HCT116 (cell line): ENCODE data around the gene LGALS9. TPM values are rescaled to one million over a fixed set of nuclear protein-coding genes. Genes with fewer than 3 reads are reported as not detected.

Source experiments
- ATAC-seq: fragments of 200-7000 bp; cut with Tn5 transposase; 2 replicates; pipeline ENCODE4 v1.9.1; 2020; ENCODE audit warnings: mild to moderate bottlenecking, moderate library complexity
- BruUV-seq: library from RNA; stranded (reverse); fragments of 400-500 nt; replicated peaks from 2 replicates; lab custom pipeline; 2021; lab: Mats Ljungman, UMichigan
- CTCF ChIA-PET: fragments of 300-600 bp; sonication (Branson Sonifier 250); formaldehyde crosslinking; loops from one replicate; lab custom pipeline; 2021; ENCODE audit warnings: antibody characterized with exemption; lab: Charles Lee
- POLR2A ChIA-PET: fragments of 300-600, 350-600 bp; sonication (Branson Sonifier 250); formaldehyde crosslinking; loops from one replicate; lab custom pipeline; 2021; ENCODE audit warnings: antibody characterized with exemption; lab: Charles Lee
- RAD21 ChIA-PET, 2 experiments: fragments of 300-600 bp; sonication (Branson Sonifier 250); formaldehyde crosslinking; loops; one replicate each; lab custom pipeline; 2023; ENCODE audit warnings: low total read pairs in 2 of 2; ENCODE audit not compliant: uncharacterized antibody in 2 of 2, unreplicated experiment in 2 of 2, low non-redundant PET in 1 of 2; lab: Charles Lee
- DNase-seq: peaks from one replicate; pipeline ENCODE4 v3.0.0-alpha.2; 2010; ENCODE audit warnings: low read depth, low spot score
- H2AFZ ChIP-seq: fragments of 200-600 bp; shearing (Covaris generic), sonication (generic); 2 replicates; pipeline ENCODE4 v1.6.1; 2017; ENCODE audit warnings: low read depth, mixed run types, mixed read lengths, antibody characterized with exemption, low read length; ENCODE audit not compliant: poor library complexity, severe bottlenecking
- H3K27ac ChIP-seq: 2 replicates; pipeline ENCODE4 v1.5.1; 2012; ENCODE audit warnings: low read depth, low read length
- H3K27me3 ChIP-seq: fragments of 200-600 bp; sonication (generic); 2 replicates; pipeline ENCODE4 v1.6.1; 2016; ENCODE audit warnings: mixed run types, low read length, mixed read lengths; ENCODE audit not compliant: insufficient read depth
- H3K36me3 ChIP-seq, 2 experiments: fragments of 200-500 bp in 1 of 2; fragments of 200-600 bp in 1 of 2; sonication (Bioruptor generic) in 1 of 2; sonication (generic) in 1 of 2; 2 replicates each; pipeline versions ENCODE4 v1.5.1 to v1.6.1; 2014 to 2016; ENCODE audit warnings: low read length in 2 of 2, inconsistent platforms in 1 of 2, mixed read lengths in 1 of 2, mixed run types in 1 of 2; ENCODE audit not compliant: insufficient read depth in 2 of 2, control insufficient read depth in 1 of 2
- H3K4me1 ChIP-seq, 2 experiments: fragments of 200-600 bp in 1 of 2; sonication (generic) in 1 of 2; 2 replicates each; pipeline versions ENCODE4 v1.5.1 to v1.6.1; 2012 to 2017; ENCODE audit warnings: low read length in 2 of 2, inconsistent platforms in 1 of 2, mild to moderate bottlenecking in 1 of 2, mixed read lengths in 1 of 2, mixed run types in 1 of 2, moderate library complexity in 1 of 2; ENCODE audit not compliant: insufficient read depth in 2 of 2, control insufficient read depth in 1 of 2
- H3K4me2 ChIP-seq: fragments of 200-600 bp; sonication (generic); 2 replicates; pipeline ENCODE4 v1.6.1; 2017; ENCODE audit warnings: mixed run types, low read length, mixed read lengths
- H3K4me3 ChIP-seq, 2 experiments: fragments of 200-600 bp in 1 of 2; sonication (generic) in 1 of 2; replicated peaks in 1 of 2; 2 replicates each; pipeline ENCODE4 v1.5.1; 2011 to 2016; ENCODE audit warnings: low read length in 2 of 2, control low read depth in 1 of 2, low read depth in 1 of 2, mild to moderate bottlenecking in 1 of 2, mixed read lengths in 1 of 2, mixed run types in 1 of 2
- H3K79me2 ChIP-seq: fragments of 200-600 bp; sonication (generic); 2 replicates; pipeline ENCODE4 v1.6.1; 2017; ENCODE audit warnings: mild to moderate bottlenecking, mixed run types, low read length, moderate library complexity, mixed read lengths; ENCODE audit not compliant: insufficient read depth
- H3K9ac ChIP-seq: fragments of 200-600 bp; sonication (generic); 2 replicates; pipeline ENCODE4 v1.6.1; 2016; ENCODE audit warnings: low read length, mixed read lengths
- H3K9me2 ChIP-seq: fragments of 200-600 bp; sonication (generic), shearing (Covaris generic); 2 replicates; pipeline ENCODE4 v1.6.1; 2017; ENCODE audit warnings: mixed run types, mild to moderate bottlenecking, moderate library complexity; ENCODE audit not compliant: insufficient read depth
- H3K9me3 ChIP-seq, 2 experiments: fragments of 200-500 bp in 1 of 2; fragments of 200-600 bp in 1 of 2; sonication (Bioruptor generic) in 1 of 2; sonication (generic) in 1 of 2; 2 replicates each; pipeline ENCODE4 v1.6.1; 2014 to 2017; ENCODE audit warnings: low read length in 2 of 2, mixed read lengths in 2 of 2, inconsistent platforms in 1 of 2, low read depth in 1 of 2, mild to moderate bottlenecking in 1 of 2, mixed run types in 1 of 2, moderate library complexity in 1 of 2; ENCODE audit not compliant: control insufficient read depth in 1 of 2, insufficient read depth in 1 of 2
- H4K20me1 ChIP-seq: fragments of 200-600 bp; sonication (generic), shearing (Covaris generic); 2 replicates; pipeline ENCODE4 v1.6.1; 2017; ENCODE audit warnings: mixed run types, mild to moderate bottlenecking, moderate library complexity; ENCODE audit not compliant: insufficient read depth
- ATF3 ChIP-seq: IDR thresholded peaks from 2 replicates; pipeline ENCODE4 v1.6.1; 2012
- CEBPB ChIP-seq: IDR thresholded peaks from 2 replicates; pipeline ENCODE4 v1.6.1; 2012; ENCODE audit warnings: low read depth
- EZH2 ChIP-seq: fragments of 200-600 bp; sonication (generic); IDR thresholded peaks from 2 replicates; pipeline ENCODE4 v1.6.1; 2017; ENCODE audit warnings: antibody characterized with exemption, mixed run types
- FOSL1 ChIP-seq: IDR thresholded peaks from 2 replicates; pipeline ENCODE4 v1.6.1; 2012; ENCODE audit warnings: low read depth
- POLR2A ChIP-seq: IDR thresholded peaks from 2 replicates; pipeline ENCODE4 v1.7.0; 2011; ENCODE audit warnings: borderline replicate concordance; ENCODE audit not compliant: insufficient read depth, insufficient read length; ENCODE audit errors: extremely low read depth
- SIN3A ChIP-seq: IDR thresholded peaks from 2 replicates; pipeline ENCODE4 v1.6.1; 2012; ENCODE audit warnings: low read depth
- SP1 ChIP-seq: IDR thresholded peaks from 2 replicates; pipeline ENCODE4 v1.6.1; 2012; ENCODE audit warnings: low read depth
- YY1 ChIP-seq: IDR thresholded peaks from 2 replicates; pipeline ENCODE4 v1.6.1; 2011; ENCODE audit warnings: low read length, low read depth, moderate library complexity, mild to moderate bottlenecking; ENCODE audit not compliant: insufficient replicate concordance; ENCODE audit errors: extremely low read depth
- ZFX ChIP-seq: fragments of 450-650 bp; IDR thresholded peaks from 2 replicates; pipeline ENCODE4 v1.6.1; 2017
- ZNF274 ChIP-seq: fragments of 200-500 bp; sonication (Bioruptor generic); IDR thresholded peaks from 2 replicates; pipeline ENCODE4 v1.6.1; 2014; ENCODE audit warnings: mild to moderate bottlenecking, low read depth, low read length, inconsistent platforms
- intact Hi-C: fragments of 100-400 bp; cut with micrococcal nuclease; formaldehyde crosslinking; loops from 2 replicates; pipeline ENCODE4 v1.10.0; 2022
- total RNA-seq: library from RNA; stranded (reverse); gene quantifications from one replicate; pipeline ENCODE4 v1.2.1, GENCODE V29; 2021; ENCODE audit not compliant: unreplicated experiment
- TF ChIP-seq, protein P1 (sequence below): IDR thresholded peaks from 2 replicates; pipeline ENCODE4 v1.6.1; 2011; ENCODE audit warnings: mild to moderate bottlenecking, low read length, moderate library complexity; ENCODE audit not compliant: insufficient replicate concordance; ENCODE audit errors: extremely low read depth

LGALS9 gene
- total RNA-seq, 1 experiment from 2014 or later: 1.9 TPM

DNA sequence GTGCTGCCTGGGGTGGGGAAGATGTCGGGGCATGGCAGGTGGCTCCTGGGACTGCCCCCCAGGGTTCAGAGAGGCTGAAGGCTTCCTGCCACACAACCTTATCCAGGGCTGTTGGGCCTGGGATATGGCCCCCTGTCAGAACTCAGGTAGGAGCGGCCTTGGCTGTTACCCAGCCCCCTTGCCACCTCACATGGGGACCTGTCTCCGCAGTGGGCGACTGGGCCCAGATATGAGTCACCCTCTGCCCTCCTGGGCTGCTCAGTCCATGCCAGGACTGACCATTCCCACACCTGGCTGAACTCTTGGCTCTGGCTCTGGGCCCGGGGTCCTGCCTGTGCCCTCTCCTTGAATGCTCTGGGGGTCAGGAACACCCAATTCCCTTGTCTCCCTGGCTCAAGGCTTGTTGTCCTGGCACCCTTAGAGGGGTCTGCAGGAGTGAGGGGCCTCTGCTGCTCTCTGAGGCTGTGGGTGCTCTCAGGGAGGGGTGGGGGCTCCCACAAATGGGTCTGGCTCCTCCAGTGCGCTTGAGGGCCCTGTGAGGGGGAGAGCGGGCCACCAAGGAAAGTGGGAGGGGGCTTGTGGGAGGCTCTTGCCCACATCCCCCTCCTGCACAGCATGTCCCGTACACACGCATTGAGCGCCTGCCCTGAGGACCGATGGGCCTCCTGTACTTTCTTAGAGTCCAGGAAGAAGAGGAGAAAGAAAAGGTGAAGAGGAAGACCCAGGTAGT, 36.0 kb downstream of the LGALS9 start (continued):
- TF ChIP-seq YY1: no peak

DNA sequence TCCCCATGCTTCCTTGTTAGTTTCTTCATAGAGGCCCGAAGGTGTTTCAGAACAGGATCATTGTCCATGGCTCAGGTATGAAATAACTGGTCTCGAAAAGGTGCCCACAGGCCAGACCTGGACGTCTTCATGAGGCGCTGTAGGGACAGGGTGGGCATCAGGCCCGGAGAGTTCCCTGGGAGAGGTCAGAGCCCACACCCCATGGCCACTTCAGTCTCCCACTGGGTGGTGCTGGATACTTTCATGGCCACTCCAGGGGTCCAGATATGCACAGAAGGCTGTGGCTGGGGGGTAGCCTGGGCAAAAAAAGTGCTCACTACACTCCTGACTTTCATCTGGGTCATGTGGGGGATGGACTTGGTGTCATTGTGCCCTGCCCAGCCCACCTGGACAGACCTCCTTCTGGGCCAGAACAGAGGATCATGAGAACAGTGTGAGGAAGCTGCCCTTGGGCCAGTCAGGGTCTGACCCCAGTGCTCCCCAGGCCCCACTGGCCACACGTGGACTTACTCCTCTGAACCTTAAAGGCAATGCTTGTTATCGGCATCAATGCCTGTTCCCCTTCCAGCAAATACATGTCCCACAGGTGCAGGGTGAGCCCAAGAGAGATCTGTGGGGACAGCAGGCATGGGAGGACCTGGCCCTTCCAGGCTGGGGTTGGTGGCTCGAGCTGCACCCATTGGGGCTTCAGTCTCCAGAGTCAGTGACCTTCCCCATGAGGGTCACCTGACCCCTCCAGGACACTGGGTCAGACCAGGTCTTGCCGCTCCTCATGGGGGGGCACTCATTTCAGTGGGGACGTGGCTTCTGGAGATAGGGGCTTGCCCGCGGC, 36.9 kb downstream of the LGALS9 start:
- Histone ChIP-seq H3K36me3 (no peaks in the 10 kb centered on the region), H3K9ac (no peak overlapping the region), H3K4me2 (no peak overlapping the region), H3K9me3 (no peaks in the 10 kb centered on the region), H3K9me2 (no peaks in the 10 kb centered on the region), H3K79me2 (no peaks in the 10 kb centered on the region), H4K20me1 (no peaks in the 10 kb centered on the region), H3K27me3 (no peaks in the 10 kb centered on the region), H3K4me3 (no peak overlapping the region), H3K27ac (no peak overlapping the region), H2AFZ (no peak overlapping the region), H3K4me1 (no peaks in the 10 kb centered on the region)
- no peak for ATAC-seq
- BruUV-seq: no TSS peak
- CTCF ChIA-PET: no interaction called here
- RAD21 ChIA-PET: no interaction called here
- TF ChIP-seq SIN3A: no peak
- no peak for TF ChIP-seq FOSL1
- TF ChIP-seq SP1: no peak
- TF ChIP-seq POLR2A: no peak
- DNase-seq: no peak
- intact Hi-C loops: no loop called here
- POLR2A ChIA-PET: no interaction called here

- intact Hi-C loops: no loop called here
- H3K4me3 ChIP-seq: no peak overlapping the region
- H3K4me2 ChIP-seq: no peak overlapping the region
- H4K20me1 ChIP-seq: no peaks in the 10 kb centered on the region
- H3K9me3 ChIP-seq: no peaks in the 10 kb centered on the region
- ChIA-PET CTCF (no interaction called here), RAD21 (no interaction called here), POLR2A (no interaction called here)
- no peak for TF ChIP-seq POLR2A
- TF ChIP-seq SP1: no peak
- TF ChIP-seq ZNF274: no peak
- TF ChIP-seq SIN3A: no peak
- TF ChIP-seq CEBPB: no peak
- no peak for TF ChIP-seq ATF3
- no peak for TF ChIP-seq ZFX
- TF ChIP-seq, protein P1, sequence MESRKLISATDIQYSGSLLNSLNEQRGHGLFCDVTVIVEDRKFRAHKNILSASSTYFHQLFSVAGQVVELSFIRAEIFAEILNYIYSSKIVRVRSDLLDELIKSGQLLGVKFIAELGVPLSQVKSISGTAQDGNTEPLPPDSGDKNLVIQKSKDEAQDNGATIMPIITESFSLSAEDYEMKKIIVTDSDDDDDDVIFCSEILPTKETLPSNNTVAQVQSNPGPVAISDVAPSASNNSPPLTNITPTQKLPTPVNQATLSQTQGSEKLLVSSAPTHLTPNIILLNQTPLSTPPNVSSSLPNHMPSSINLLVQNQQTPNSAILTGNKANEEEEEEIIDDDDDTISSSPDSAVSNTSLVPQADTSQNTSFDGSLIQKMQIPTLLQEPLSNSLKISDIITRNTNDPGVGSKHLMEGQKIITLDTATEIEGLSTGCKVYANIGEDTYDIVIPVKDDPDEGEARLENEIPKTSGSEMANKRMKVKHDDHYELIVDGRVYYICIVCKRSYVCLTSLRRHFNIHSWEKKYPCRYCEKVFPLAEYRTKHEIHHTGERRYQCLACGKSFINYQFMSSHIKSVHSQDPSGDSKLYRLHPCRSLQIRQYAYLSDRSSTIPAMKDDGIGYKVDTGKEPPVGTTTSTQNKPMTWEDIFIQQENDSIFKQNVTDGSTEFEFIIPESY: no peak
- TF ChIP-seq EZH2: no peak
- TF ChIP-seq YY1: no peak
- no peak for TF ChIP-seq FOSL1
- no peaks in the 10 kb centered on the region for H3K9me2 ChIP-seq
- no peak overlapping the region for H2AFZ ChIP-seq
- BruUV-seq: no TSS peak
- no peak overlapping the region for H3K9ac ChIP-seq
- no peaks in the 10 kb centered on the region for H3K36me3 ChIP-seq
- DNase-seq: no peak
- no peak for ATAC-seq
- H3K27me3 ChIP-seq: no peaks in the 10 kb centered on the region
- H3K4me1 ChIP-seq: no peaks in the 10 kb centered on the region
- no peak overlapping the region for H3K27ac ChIP-seq
- no peaks in the 10 kb centered on the region for H3K79me2 ChIP-seq
Observed at GRCh38 chr17:27668488-27668823, 37.5 kb downstream of the LGALS9 start.
